CD4-positive, alpha-beta T cell (primary cell): Measurements from ENCODE around the gene LRPAP1. TPM values are rescaled to one million over a fixed set of nuclear protein-coding genes. Genes with fewer than 3 reads are reported as not detected.

Experiments
- ATAC-seq: fragments of 200-7000 bp; cut with Tn5 transposase; one replicate; pipeline ENCODE4 v1.10.0; 2022; ENCODE audit warnings: mild to moderate bottlenecking; ENCODE audit not compliant: poor library complexity
- CTCF ChIA-PET: fragments of 350-600 bp; sonication (Branson Sonifier 250); formaldehyde crosslinking; loops from one replicate; lab custom pipeline; 2021; ENCODE audit warnings: antibody characterized with exemption, inconsistent platforms; lab: Charles Lee
- POLR2A ChIA-PET: fragments of 350-600 bp; sonication (Branson Sonifier 250); formaldehyde crosslinking; loops from one replicate; lab custom pipeline; 2021; ENCODE audit warnings: antibody characterized with exemption, inconsistent platforms; lab: Charles Lee
- DNase-seq, 14 experiments: peaks; one replicate each; pipeline ENCODE4 v3.0.0-alpha.2; 2013 to 2020; ENCODE audit warnings: mixed read lengths in 2 of 14
- H3K27ac ChIP-seq, 2 donors: one replicate each; pipeline versions ENCODE4 v1.5.1 to v1.7.0; 2013; ENCODE audit warnings: low read length in 2 of 2, low read depth in 1 of 2, mild to moderate bottlenecking in 1 of 2
- H3K27me3 ChIP-seq, 2 experiments: 1 replicate in 1 of 2; 2 replicates in 1 of 2; pipeline versions ENCODE4 v1.6.1 to v1.7.0; 2013; ENCODE audit warnings: low read length in 2 of 2, control low read depth in 1 of 2, mild to moderate bottlenecking in 1 of 2, moderate library complexity in 1 of 2; ENCODE audit not compliant: insufficient read depth in 2 of 2, control insufficient read depth in 1 of 2
- H3K36me3 ChIP-seq: one replicate; pipeline ENCODE4 v1.6.1; 2013; ENCODE audit warnings: low read length, control low read depth; ENCODE audit not compliant: insufficient read depth
- H3K4me1 ChIP-seq: one replicate; pipeline ENCODE4 v1.6.1; 2013; ENCODE audit warnings: low read length, control low read depth; ENCODE audit not compliant: insufficient read depth
- H3K4me3 ChIP-seq: one replicate; pipeline ENCODE4 v1.5.1; 2013; ENCODE audit warnings: mild to moderate bottlenecking, low read length, moderate library complexity
- H3K9me3 ChIP-seq, 2 experiments: 1 replicate in 1 of 2; 2 replicates in 1 of 2; pipeline versions ENCODE4 v1.6.1 to v1.7.0; 2013; ENCODE audit warnings: low read length in 2 of 2, mild to moderate bottlenecking in 2 of 2, control low read depth in 1 of 2, moderate library complexity in 1 of 2; ENCODE audit not compliant: control insufficient read depth in 1 of 2, insufficient read depth in 1 of 2
- H3K27ac Mint-ChIP-seq: one replicate; pipeline ENCODE4 v1.8.0; 2020; ENCODE audit warnings: mixed read lengths
- H3K27me3 Mint-ChIP-seq: one replicate; pipeline ENCODE4 v1.8.0; 2021; ENCODE audit warnings: mixed read lengths
- H3K36me3 Mint-ChIP-seq: one replicate; pipeline ENCODE4 v1.8.0; 2021; ENCODE audit warnings: low read depth, mixed read lengths
- H3K4me1 Mint-ChIP-seq: one replicate; pipeline ENCODE4 v1.8.0; 2021; ENCODE audit warnings: low read depth, mixed read lengths
- H3K4me3 Mint-ChIP-seq: one replicate; pipeline ENCODE4 v1.8.0; 2020; ENCODE audit warnings: mild to moderate bottlenecking, mixed read lengths
- H3K9me3 Mint-ChIP-seq: one replicate; pipeline ENCODE4 v1.8.0; 2020; ENCODE audit warnings: mixed read lengths
- CTCF ChIP-seq: fragments of 200-600 bp; IDR thresholded peaks from one replicate; pipeline ENCODE4 v1.8.0; 2022; ENCODE audit warnings: antibody characterized with exemption, mild to moderate bottlenecking
- intact Hi-C, 2 experiments: fragments of 100-400 bp; cut with DNase I in 1 of 2; cut with micrococcal nuclease in 1 of 2; formaldehyde crosslinking; loops; one replicate each; pipeline versions ENCODE4 v1.15.1 to v1.9.0; 2023 to 2025; cut with DNase I, micrococcal nuclease
- total RNA-seq, 174 experiments: library from RNA in 2 of 174; stranded (reverse) in 2 of 174; gene quantifications; one replicate each; pipeline ENCODE4 v1.2.3 and lab custom pipeline; 2021 to 2026

Gene LRPAP1
- total RNA-seq, 2 experiments from 2014 or later, result 84.2 to 88.0 TPM

GRCh38 chr4:3469386-3470243 lies 62.6 kb downstream of the LRPAP1 start:
- DNase-seq, result no peak
- H3K4me1 Mint-ChIP-seq, result no peaks in the 10 kb centered on the region
- no peaks in the 10 kb centered on the region for H3K4me1 ChIP-seq
- peaks cover 11% of the 10 kb centered on the region for H3K27me3 Mint-ChIP-seq
- peaks cover 0 to 8% of the 10 kb centered on the region in 2 experiments for H3K27me3 ChIP-seq
- no peak overlapping the region for H3K4me3 ChIP-seq
- POLR2A ChIA-PET, result no interaction called here
- no peak overlapping the region for H3K27ac Mint-ChIP-seq
- TF ChIP-seq CTCF, result no peak
- H3K27ac ChIP-seq, result no peak overlapping the region
- H3K4me3 Mint-ChIP-seq, result no peak overlapping the region
- CTCF ChIA-PET, result no interaction called here
- no peak for ATAC-seq
- H3K9me3 Mint-ChIP-seq, result no peaks in the 10 kb centered on the region
- H3K36me3 ChIP-seq, result no peaks in the 10 kb centered on the region
- no peaks in the 10 kb centered on the region for H3K36me3 Mint-ChIP-seq
- intact Hi-C loops, result no loop called here
- peaks cover 0 to 5% of the 10 kb centered on the region in 2 experiments for H3K9me3 ChIP-seq

- DNase-seq, result no peak
These were observed 63.4 kb downstream of the LRPAP1 start for GRCh38 chr4:3468804-3469203.

GRCh38 chr4:3468154-3468553 lies 64.1 kb downstream of the LRPAP1 start:
- peaks cover 4% of the 10 kb centered on the region for H3K4me1 ChIP-seq
- H3K4me3 Mint-ChIP-seq, result no peak overlapping the region
- H3K9me3 Mint-ChIP-seq, result no peaks in the 10 kb centered on the region
- H3K4me1 Mint-ChIP-seq, result no peaks in the 10 kb centered on the region
- H3K27me3 Mint-ChIP-seq, result peaks cover 14% of the 10 kb centered on the region
- peaks cover 0 to 13% of the 10 kb centered on the region in 2 experiments for H3K9me3 ChIP-seq
- no peak overlapping the region for H3K27ac Mint-ChIP-seq
- ChIA-PET POLR2A (no interaction called here), CTCF (no interaction called here)
- H3K27me3 ChIP-seq, result peaks cover 9 to 17% of the 10 kb centered on the region in 2 experiments
- H3K36me3 Mint-ChIP-seq, result no peaks in the 10 kb centered on the region
- intact Hi-C loops, result no loop called here
- no peak for DNase-seq
- ATAC-seq, result no peak
- no peak for TF ChIP-seq CTCF
- no peaks in the 10 kb centered on the region for H3K36me3 ChIP-seq
- H3K27ac ChIP-seq, result no peak overlapping the region
- H3K4me3 ChIP-seq, result no peak overlapping the region

More at GRCh38 chr4:3468804-3469203, 63.4 kb downstream of the LRPAP1 start:
- intact Hi-C loops, result no loop called here
- ChIA-PET POLR2A (no interaction called here), CTCF (no interaction called here)
- H3K4me1 ChIP-seq, result no peaks in the 10 kb centered on the region
- H3K27ac ChIP-seq, result no peak overlapping the region
- H3K9me3 ChIP-seq, result peaks cover 0 to 10% of the 10 kb centered on the region in 2 experiments
- no peak for ATAC-seq
- H3K9me3 Mint-ChIP-seq, result no peaks in the 10 kb centered on the region
- no peak overlapping the region for H3K27ac Mint-ChIP-seq
- no peaks in the 10 kb centered on the region for H3K36me3 ChIP-seq
- no peak for TF ChIP-seq CTCF
- H3K27me3 ChIP-seq, result peaks cover 5 to 14% of the 10 kb centered on the region in 2 experiments
- H3K36me3 Mint-ChIP-seq, result no peaks in the 10 kb centered on the region
- H3K27me3 Mint-ChIP-seq, result peaks cover 14% of the 10 kb centered on the region
- H3K4me3 Mint-ChIP-seq, result no peak overlapping the region
- H3K4me3 ChIP-seq, result no peak overlapping the region
- H3K4me1 Mint-ChIP-seq, result no peaks in the 10 kb centered on the region
